ENCODE results near the gene ACAA2.

Gene ACAA2, protein sequence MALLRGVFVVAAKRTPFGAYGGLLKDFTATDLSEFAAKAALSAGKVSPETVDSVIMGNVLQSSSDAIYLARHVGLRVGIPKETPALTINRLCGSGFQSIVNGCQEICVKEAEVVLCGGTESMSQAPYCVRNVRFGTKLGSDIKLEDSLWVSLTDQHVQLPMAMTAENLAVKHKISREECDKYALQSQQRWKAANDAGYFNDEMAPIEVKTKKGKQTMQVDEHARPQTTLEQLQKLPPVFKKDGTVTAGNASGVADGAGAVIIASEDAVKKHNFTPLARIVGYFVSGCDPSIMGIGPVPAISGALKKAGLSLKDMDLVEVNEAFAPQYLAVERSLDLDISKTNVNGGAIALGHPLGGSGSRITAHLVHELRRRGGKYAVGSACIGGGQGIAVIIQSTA

DNA sequence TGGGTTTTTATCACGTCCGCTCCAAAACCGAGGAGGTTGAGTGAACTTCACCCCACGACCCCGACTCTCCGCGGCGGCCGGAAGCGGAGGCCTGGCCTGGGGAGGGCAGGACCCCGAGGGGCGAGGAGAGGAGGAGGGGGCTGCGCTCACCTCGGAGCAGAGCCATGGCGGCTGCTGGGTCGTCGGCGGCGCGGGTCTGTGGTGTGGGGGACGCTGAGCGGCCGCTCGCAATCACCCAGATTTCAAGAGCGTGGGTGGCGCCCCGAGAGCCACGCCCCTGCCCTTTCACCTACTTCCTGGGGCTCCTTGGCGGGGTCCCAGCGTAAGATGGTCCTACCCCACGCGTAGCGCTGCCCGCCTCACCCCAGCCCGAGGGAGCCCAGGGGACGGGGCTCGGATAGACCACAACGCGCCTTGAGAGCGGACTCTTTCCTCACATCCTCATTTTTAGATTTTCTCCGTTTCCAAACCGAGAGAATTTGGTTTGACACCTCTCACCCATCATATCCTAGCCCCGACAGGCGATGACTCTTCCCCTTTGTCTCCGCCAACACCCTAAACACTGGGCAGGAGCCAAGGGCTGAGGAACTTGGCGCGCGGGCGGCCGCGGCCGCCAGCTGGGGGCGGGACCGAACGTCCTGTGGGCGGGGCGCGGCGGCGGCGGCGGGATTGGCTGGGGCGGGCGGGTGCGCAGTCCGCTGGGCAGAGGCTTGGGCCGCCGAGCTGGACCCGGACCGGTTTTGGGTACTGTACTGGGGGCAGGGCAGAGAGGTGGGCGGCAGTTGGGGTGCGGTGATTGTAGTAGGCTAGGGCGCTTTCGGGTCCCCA is at the start of gene ACAA2:
Gene ACAA2 (minus strand): TSS at position 215 of the 828 bp plus-strand sequence. CDS start 49 bp downstream, at position 166.
- peak; percentile 67 for DNase-seq (ENCODE audit: extremely low read depth, low read depth)
- H3K4me3 ChIP-seq (replicated peaks; ENCODE audit: low read depth, low read length) = peak within 1 kb of the TSS; percentile 66
- TF ChIP-seq, protein P1, sequence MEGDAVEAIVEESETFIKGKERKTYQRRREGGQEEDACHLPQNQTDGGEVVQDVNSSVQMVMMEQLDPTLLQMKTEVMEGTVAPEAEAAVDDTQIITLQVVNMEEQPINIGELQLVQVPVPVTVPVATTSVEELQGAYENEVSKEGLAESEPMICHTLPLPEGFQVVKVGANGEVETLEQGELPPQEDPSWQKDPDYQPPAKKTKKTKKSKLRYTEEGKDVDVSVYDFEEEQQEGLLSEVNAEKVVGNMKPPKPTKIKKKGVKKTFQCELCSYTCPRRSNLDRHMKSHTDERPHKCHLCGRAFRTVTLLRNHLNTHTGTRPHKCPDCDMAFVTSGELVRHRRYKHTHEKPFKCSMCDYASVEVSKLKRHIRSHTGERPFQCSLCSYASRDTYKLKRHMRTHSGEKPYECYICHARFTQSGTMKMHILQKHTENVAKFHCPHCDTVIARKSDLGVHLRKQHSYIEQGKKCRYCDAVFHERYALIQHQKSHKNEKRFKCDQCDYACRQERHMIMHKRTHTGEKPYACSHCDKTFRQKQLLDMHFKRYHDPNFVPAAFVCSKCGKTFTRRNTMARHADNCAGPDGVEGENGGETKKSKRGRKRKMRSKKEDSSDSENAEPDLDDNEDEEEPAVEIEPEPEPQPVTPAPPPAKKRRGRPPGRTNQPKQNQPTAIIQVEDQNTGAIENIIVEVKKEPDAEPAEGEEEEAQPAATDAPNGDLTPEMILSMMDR (IDR thresholded peaks at IDR 0.05; ENCODE audit: low read depth, low read length, missing control alignments) = no peak

DNA sequence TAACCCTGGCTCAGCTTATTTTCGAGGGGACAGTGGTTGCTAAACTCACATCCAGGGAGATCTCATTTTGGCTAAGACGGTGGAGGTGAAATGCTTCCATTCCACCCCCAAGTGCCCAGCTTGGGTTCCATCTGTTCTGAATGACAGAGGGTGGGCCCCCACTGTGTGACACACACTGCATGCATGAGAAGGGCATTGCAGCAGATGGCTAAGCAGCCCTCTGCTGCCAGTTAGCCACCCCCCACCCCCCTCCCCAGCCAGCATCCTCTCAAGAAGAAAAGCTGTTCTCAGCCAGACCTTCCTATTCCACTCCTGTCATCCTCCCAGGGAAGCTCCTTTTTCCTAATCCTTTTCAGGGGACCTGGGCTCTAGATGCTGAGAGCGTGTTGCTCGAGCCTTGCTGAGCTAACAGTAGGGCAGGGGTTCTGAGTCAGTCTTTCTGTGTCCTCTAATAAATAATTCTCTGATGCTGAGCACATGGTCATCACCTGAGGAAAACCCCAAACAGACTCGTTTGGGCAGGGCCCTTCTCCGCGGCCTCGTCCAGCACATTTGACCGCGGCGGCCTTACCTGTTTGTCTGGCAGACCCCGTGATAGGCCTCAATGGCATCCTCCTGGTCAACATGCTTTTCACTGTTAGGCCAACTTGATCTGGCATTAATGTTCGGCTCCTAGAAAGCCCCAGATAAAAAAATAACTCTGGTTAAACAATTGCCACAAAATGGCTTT is 49.5 kb upstream of the ACAA2 start:
- no peak for DNase-seq (ENCODE audit: extremely low read depth, low read depth)
- TF ChIP-seq, protein P1 (IDR thresholded peaks at IDR 0.05; ENCODE audit: low read depth, low read length, missing control alignments) = no peak
- no peak overlapping the region for H3K4me3 ChIP-seq (replicated peaks; ENCODE audit: low read depth, low read length)

DNA sequence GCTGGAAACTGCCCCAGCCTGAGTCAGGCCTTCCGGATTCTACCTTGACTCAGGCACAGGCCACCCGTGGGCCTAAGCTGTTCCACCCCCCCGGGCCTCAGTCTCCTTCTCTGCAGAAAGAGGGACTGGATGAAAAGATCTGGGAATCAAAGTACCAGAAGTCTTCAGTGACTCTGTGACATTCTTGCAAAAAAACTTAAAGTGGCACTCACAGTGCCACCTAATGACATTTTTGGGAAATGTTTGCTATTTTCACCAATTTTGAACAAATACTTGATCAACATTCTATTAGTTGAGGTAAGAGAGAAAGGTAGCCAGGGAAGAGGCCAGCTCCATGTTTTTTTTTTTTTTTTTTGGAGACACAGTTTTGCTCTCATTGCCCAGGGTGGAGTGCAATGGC is 48.3 kb upstream of the ACAA2 start:
- TF ChIP-seq, protein P1 (IDR thresholded peaks at IDR 0.05; ENCODE audit: low read depth, low read length, missing control alignments) = peak; percentile 26
- no peak for DNase-seq (ENCODE audit: extremely low read depth, low read depth)
- no peak overlapping the region for H3K4me3 ChIP-seq (replicated peaks; ENCODE audit: low read depth, low read length)

DNA sequence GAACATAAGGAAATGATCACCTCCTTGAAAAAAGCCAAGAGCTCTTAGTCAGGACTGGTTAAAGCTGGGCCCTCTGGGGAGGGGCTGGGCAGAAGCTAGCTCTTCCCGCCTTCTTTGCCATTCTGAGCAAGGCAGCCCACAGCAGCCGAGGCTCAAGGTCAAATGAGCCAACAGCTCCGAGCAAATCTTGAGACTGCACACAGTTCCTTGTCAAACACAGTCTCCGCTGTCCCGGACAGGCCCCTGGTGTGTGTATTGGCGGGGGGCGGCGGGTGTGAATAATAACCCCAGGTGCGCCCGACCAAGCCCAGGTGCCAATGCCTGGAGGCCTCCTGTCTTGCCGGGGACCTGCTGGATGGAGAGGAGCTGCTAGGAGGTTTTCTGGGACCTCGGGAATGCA is 46.4 kb upstream of the ACAA2 start:
- TF ChIP-seq, protein P1 (IDR thresholded peaks at IDR 0.05; ENCODE audit: low read depth, low read length, missing control alignments) = no peak
- DNase-seq (ENCODE audit: extremely low read depth, low read depth) = no peak
- no peak overlapping the region for H3K4me3 ChIP-seq (replicated peaks; ENCODE audit: low read depth, low read length)

DNA sequence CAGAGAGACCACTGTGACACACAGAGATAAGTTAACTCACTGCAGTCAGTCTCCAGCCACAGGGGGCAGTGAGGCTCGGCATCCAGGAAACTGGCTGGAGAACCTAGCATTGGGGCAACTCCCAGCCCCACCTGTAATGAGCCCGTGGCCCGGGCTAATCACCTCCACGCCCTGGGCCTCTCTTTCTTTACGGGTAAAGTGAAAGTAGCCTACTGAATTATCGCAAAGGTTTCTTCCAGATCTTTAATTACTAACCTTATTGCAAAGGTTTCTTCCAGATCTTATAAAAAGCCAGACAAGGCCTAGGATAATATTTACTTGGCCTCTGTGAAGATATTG is 45.7 kb upstream of the ACAA2 start:
- TF ChIP-seq, protein P1 (IDR thresholded peaks at IDR 0.05; ENCODE audit: low read depth, low read length, missing control alignments) = no peak
- no peak overlapping the region for H3K4me3 ChIP-seq (replicated peaks; ENCODE audit: low read depth, low read length)
- DNase-seq (ENCODE audit: extremely low read depth, low read depth) = no peak

DNA sequence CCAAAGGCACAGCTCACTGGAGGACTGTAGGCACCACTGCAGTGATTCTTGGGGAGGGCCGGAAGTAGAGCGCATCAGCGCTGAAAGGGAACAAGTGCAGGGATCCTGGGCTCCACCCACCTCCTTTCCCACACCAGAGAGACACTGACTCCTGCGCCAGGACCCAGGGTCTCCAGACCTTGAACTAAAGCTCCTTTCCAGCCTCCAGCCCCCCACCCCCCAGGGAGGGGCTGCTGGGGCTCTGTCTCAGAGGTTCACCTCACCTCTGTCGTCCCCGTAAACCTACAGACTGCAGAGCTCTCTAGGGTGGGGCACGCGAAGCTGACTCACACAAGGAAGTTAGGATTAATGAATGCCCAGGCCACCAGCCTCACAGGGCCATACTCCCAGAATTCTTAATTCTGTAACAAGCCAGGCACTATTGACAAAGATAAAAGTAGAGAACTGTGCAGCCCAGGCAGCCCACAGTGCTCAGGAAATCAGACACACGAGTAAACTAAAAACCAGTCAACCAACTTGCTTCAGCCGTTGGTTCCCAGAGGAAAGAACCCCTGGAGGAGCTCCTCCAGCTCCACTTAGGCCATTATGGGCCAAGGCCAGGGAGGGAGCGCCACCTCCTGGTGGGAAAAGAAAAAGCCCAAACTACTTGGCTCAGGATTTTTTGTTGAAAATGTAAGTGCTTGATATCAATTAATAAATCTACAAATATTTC is 45.1 kb upstream of the ACAA2 start:
- H3K4me3 ChIP-seq (replicated peaks; ENCODE audit: low read depth, low read length) = no peak overlapping the region
- TF ChIP-seq, protein P1 (IDR thresholded peaks at IDR 0.05; ENCODE audit: low read depth, low read length, missing control alignments) = peak; percentile 91
- DNase-seq (ENCODE audit: extremely low read depth, low read depth) = peak; percentile 38

Measured in HFF-Myc (cell line).